Measurements from ENCODE around the gene ERVW-1. TPM values are rescaled to one million over a fixed set of nuclear protein-coding genes. Genes with fewer than 3 reads are reported as not detected.
A peak's percentile ranks its signal among the peaks of the same experiment; 100 is the strongest.

The ERVW-1 gene
- total and polyA plus RNA-seq, 2 of the 13 experiments (the other 11 are each of a cell fraction or from before 2014, with no cell fraction given), result not detected

- TF ChIP-seq ARID3A (IDR thresholded peaks at IDR 0.05; ENCODE audit: low read depth, low read length), result peak; percentile 68; the same call in 1 of the 2 replicates
- TF ChIP-seq TERF1 (CRISPR knock-in tag; IDR thresholded peaks at IDR 0.05), result no peak
- no peak for TF ChIP-seq MIXL1 (CRISPR knock-in tag; IDR thresholded peaks at IDR 0.05)
- no peak for TF ChIP-seq ZMYM3 (CRISPR knock-in tag; IDR thresholded peaks at IDR 0.05)
- TF ChIP-seq ZSCAN30 (CRISPR knock-in tag; IDR thresholded peaks at IDR 0.05), result no peak
- peak; percentile 80; the same call in 1 of the 2 replicates for TF ChIP-seq SRY (CRISPR knock-in tag; IDR thresholded peaks at IDR 0.05)
- peak; percentile 21 for TF ChIP-seq ZEB1 (IDR thresholded peaks at IDR 0.05; ENCODE audit: insufficient replicate concordance, low read depth)
- peak; percentile 66 for TF ChIP-seq MED8 (CRISPR knock-in tag; IDR thresholded peaks at IDR 0.05; ENCODE audit: insufficient replicate concordance)
- TF ChIP-seq ZNF773 (CRISPR knock-in tag; IDR thresholded peaks at IDR 0.05; ENCODE audit: borderline replicate concordance), result peak; percentile 85; the same call in 1 of the 2 replicates
- TF ChIP-seq ZNF766 (CRISPR knock-in tag; IDR thresholded peaks at IDR 0.05; ENCODE audit: borderline replicate concordance), result peak; percentile 76
- TF ChIP-seq KDM5A (IDR thresholded peaks at IDR 0.05; ENCODE audit: borderline replicate concordance, low read length), result peak; percentile 42; the same call in 1 of the 2 replicates
- 0 out of 2 replicates have a peak, but pooled peaks have one; percentile 43 for TF ChIP-seq ISX (CRISPR knock-in tag; conservative IDR thresholded peaks at IDR 0.05)
- TF ChIP-seq ZFP36L2 (CRISPR knock-in tag; IDR thresholded peaks at IDR 0.05), result 0 out of 2 replicates have a peak, but pooled peaks have one; percentile 82
- TF ChIP-seq SCMH1 (CRISPR knock-in tag; IDR thresholded peaks at IDR 0.05; ENCODE audit: borderline replicate concordance), result no peak
- TF ChIP-seq AHR (CRISPR knock-in tag; IDR thresholded peaks at IDR 0.05), result no peak
- TF ChIP-seq ZNF253 (CRISPR knock-in tag; IDR thresholded peaks at IDR 0.05; ENCODE audit: borderline replicate concordance), result peak; percentile 80; the same call in 1 of the 2 replicates
- no peak for TF ChIP-seq PRDM4 (CRISPR knock-in tag; IDR thresholded peaks at IDR 0.05; ENCODE audit: borderline replicate concordance)
- TF ChIP-seq ZNF780A (CRISPR knock-in tag; IDR thresholded peaks at IDR 0.05), result no peak
- TF ChIP-seq MATR3 (CRISPR knock-in tag; IDR thresholded peaks at IDR 0.05), result no peak
- no peak for TF ChIP-seq ZNF670 (CRISPR knock-in tag; IDR thresholded peaks at IDR 0.05; ENCODE audit: borderline replicate concordance)
- TF ChIP-seq ZNF354B (CRISPR knock-in tag; IDR thresholded peaks at IDR 0.05), result no peak
- 0 out of 2 replicates have a peak, but pooled peaks have one; percentile 47 for TF ChIP-seq ZNF468 (CRISPR knock-in tag; IDR thresholded peaks at IDR 0.05)
- TF ChIP-seq JDP2 (CRISPR knock-in tag; IDR thresholded peaks at IDR 0.05; ENCODE audit: borderline replicate concordance), result no peak
- TF ChIP-seq RAD21 (CRISPR knock-in tag; IDR thresholded peaks at IDR 0.05), result peak; percentile 92
- TF ChIP-seq SNAPC2 (CRISPR knock-in tag; IDR thresholded peaks at IDR 0.05), result no peak
- TF ChIP-seq ZNF883 (CRISPR knock-in tag; IDR thresholded peaks at IDR 0.05; ENCODE audit: not compliant biosample characterization), result no peak
Observed at GRCh38 chr7:92447345-92448204, 30.2 kb downstream of the ERVW-1 start, which contains the start of gene GATAD1 (continued).
